ENCODE results near the gene TXNDC17. TPM values are rescaled to one million over a fixed set of nuclear protein-coding genes. Genes with fewer than 3 reads are reported as not detected.

Gene TXNDC17
- total and polyA plus RNA-seq, 7 experiments from 2014 or later: 14.3 to 89.7 (median 20.7) TPM

DNA sequence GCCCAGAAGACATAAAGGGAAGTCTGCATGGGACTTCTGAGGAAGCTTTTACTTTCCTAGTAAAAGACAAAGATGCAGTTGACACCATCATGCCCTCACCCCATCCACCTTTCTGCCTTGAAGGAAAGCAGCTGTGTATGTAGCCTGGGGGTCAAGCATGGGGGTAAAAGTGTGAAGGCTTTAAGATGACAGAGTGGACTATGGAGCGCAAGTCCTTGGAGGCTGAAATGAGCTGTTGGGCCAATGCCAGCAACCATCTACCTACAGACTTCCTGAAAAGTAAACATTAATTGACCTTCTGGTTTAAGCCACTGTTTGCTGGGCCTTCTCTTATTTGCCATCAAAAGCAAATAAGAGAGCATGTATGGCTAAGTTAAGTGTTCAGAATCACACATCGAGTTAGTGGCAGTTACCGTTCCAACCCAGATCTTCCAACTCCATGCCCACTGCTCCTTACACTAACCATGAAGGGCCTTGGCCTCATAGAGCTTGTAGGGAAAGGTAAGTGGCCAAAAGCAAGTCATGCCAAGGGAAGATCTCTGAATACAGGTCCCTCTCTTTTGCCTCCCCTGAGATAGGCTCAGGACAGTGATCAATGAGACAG, 42.3 kb downstream of the TXNDC17 start:
- Histone ChIP-seq H3K4me1 (ENCODE audit: control insufficient read depth in 2 of 2, insufficient read depth in 2 of 2, low read length in 2 of 2) (peaks cover 0 to 1% of the 10 kb centered on the region in 2 donors), H3K27me3 (ENCODE audit: control insufficient read depth in 2 of 2, insufficient read depth in 2 of 2, low read length in 2 of 2) (peaks cover 0 to 2% of the 10 kb centered on the region in 2 donors), H3K36me3 (ENCODE audit: control insufficient read depth in 2 of 3, insufficient read depth in 3 of 3, low read length in 3 of 3) (no peaks in the 10 kb centered on the region), H3K9me3 (ENCODE audit: control insufficient read depth in 2 of 3, low read length in 3 of 3) (no peaks in the 10 kb centered on the region), H3K27ac (ENCODE audit: low read depth, low read length) (no peak overlapping the region), H3K4me3 (ENCODE audit: low read length) (no peak overlapping the region)
- H3K4me1 Mint-ChIP-seq: peaks cover 0 to 4% (median 3%) of the 10 kb centered on the region in 7 donors
- ATAC-seq: no peak
- ChIA-PET POLR2A (no interaction called here), CTCF (no interaction called here)
- intact Hi-C loops (cut with micrococcal nuclease): no loop called here
- H3K27me3 Mint-ChIP-seq: peaks cover 37 to 63% (median 47%) of the 10 kb centered on the region in 5 donors
- no peaks in the 10 kb centered on the region for H3K9me3 Mint-ChIP-seq
- no peak overlapping the region for H3K4me3 Mint-ChIP-seq
- no peak overlapping the region for H3K27ac Mint-ChIP-seq
- no peak for DNase-seq
- H3K36me3 Mint-ChIP-seq: peaks cover 0 to 8% (median 0%) of the 10 kb centered on the region in 5 donors

DNA sequence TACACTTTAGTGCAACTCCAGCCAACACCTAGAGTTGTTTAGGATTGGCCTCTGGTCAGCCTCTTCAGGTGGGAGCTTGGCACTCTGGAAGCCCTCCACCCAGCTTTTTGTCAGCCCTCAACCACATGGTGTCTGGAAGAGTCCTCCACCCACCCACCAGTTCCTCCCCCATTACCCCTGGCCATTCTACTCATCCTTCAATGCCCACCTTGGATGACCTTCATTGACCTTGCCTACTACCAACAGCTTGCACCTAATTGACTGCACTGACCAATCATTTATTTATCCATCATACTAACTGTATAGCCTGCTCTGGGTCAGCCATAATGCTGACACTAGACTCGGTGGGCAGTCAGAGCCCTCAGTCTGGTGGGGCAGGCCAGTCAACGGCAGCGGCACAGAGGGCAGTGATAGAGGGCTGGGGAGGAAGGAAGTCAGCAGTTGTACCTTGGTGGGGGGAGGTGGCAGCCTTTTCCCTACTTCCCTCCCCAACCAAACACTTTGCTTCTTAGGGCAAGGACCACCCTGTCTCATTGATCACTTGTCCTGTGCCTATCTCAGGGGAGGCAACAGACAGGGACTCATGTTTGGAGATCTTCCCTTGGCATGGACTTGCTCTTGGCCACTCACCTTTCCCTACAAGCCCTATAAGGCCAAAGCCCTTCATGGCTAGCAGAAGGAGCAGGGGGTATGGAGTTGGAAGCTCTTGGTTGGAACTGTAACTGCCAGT, 43.0 kb downstream of the TXNDC17 start:
- H3K9me3 Mint-ChIP-seq: no peaks in the 10 kb centered on the region
- ChIA-PET CTCF (no interaction called here), POLR2A (no interaction called here)
- no peaks in the 10 kb centered on the region for H3K4me1 ChIP-seq (ENCODE audit: control insufficient read depth in 2 of 2, insufficient read depth in 2 of 2, low read length in 2 of 2)
- ATAC-seq (no peak), DNase-seq (no peak)
- H3K36me3 Mint-ChIP-seq: peaks cover 0 to 8% (median 0%) of the 10 kb centered on the region in 5 donors
- no peak overlapping the region for H3K4me3 Mint-ChIP-seq
- peaks cover 29 to 56% (median 42%) of the 10 kb centered on the region in 5 donors for H3K27me3 Mint-ChIP-seq
- no peaks in the 10 kb centered on the region for H3K36me3 ChIP-seq (ENCODE audit: control insufficient read depth in 2 of 3, insufficient read depth in 3 of 3, low read length in 3 of 3)
- no peaks in the 10 kb centered on the region for H3K4me1 Mint-ChIP-seq
- no peak overlapping the region for H3K27ac ChIP-seq (ENCODE audit: low read depth, low read length)
- intact Hi-C loops (cut with micrococcal nuclease): no loop called here
- H3K27ac Mint-ChIP-seq: no peak overlapping the region
- peaks cover 0 to 2% of the 10 kb centered on the region in 2 donors for H3K27me3 ChIP-seq (ENCODE audit: control insufficient read depth in 2 of 2, insufficient read depth in 2 of 2, low read length in 2 of 2)
- H3K4me3 ChIP-seq (ENCODE audit: low read length): no peak overlapping the region
- H3K9me3 ChIP-seq (ENCODE audit: control insufficient read depth in 2 of 3, low read length in 3 of 3): no peaks in the 10 kb centered on the region

DNA sequence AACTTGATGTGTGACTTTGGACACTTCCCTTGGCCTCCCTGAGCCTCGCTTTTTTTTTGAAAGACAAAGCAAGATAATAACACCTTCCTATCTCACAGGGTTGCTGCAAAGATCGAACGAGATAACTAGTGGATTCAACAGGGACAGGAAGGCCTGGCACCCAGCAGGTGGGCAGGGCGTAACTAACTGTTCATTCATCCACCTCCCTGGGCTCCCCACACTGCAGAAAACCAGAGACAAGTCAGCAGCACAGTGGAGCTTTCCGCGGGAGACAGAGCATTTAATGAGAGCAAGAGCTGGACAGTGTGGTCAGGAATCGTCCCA, 43.6 kb downstream of the TXNDC17 start:
- Mint-ChIP-seq H3K27ac (no peak overlapping the region), H3K9me3 (no peaks in the 10 kb centered on the region), H3K27me3 (peaks cover 26 to 55% (median 42%) of the 10 kb centered on the region in 5 donors), H3K4me1 (no peaks in the 10 kb centered on the region), H3K36me3 (peaks cover 0 to 8% (median 0%) of the 10 kb centered on the region in 5 donors), H3K4me3 (no peak overlapping the region)
- Histone ChIP-seq H3K36me3 (ENCODE audit: control insufficient read depth in 2 of 3, insufficient read depth in 3 of 3, low read length in 3 of 3) (no peaks in the 10 kb centered on the region), H3K27me3 (ENCODE audit: control insufficient read depth in 2 of 2, insufficient read depth in 2 of 2, low read length in 2 of 2) (peaks cover 0 to 2% of the 10 kb centered on the region in 2 donors), H3K9me3 (ENCODE audit: control insufficient read depth in 2 of 3, low read length in 3 of 3) (no peaks in the 10 kb centered on the region), H3K4me1 (ENCODE audit: control insufficient read depth in 2 of 2, insufficient read depth in 2 of 2, low read length in 2 of 2) (no peaks in the 10 kb centered on the region), H3K27ac (ENCODE audit: low read depth, low read length) (no peak overlapping the region), H3K4me3 (ENCODE audit: low read length) (no peak overlapping the region)
- no peak for DNase-seq
- ChIA-PET CTCF (no interaction called here), POLR2A (no interaction called here)
- intact Hi-C loops (cut with micrococcal nuclease): no loop called here
- ATAC-seq: no peak

DNA sequence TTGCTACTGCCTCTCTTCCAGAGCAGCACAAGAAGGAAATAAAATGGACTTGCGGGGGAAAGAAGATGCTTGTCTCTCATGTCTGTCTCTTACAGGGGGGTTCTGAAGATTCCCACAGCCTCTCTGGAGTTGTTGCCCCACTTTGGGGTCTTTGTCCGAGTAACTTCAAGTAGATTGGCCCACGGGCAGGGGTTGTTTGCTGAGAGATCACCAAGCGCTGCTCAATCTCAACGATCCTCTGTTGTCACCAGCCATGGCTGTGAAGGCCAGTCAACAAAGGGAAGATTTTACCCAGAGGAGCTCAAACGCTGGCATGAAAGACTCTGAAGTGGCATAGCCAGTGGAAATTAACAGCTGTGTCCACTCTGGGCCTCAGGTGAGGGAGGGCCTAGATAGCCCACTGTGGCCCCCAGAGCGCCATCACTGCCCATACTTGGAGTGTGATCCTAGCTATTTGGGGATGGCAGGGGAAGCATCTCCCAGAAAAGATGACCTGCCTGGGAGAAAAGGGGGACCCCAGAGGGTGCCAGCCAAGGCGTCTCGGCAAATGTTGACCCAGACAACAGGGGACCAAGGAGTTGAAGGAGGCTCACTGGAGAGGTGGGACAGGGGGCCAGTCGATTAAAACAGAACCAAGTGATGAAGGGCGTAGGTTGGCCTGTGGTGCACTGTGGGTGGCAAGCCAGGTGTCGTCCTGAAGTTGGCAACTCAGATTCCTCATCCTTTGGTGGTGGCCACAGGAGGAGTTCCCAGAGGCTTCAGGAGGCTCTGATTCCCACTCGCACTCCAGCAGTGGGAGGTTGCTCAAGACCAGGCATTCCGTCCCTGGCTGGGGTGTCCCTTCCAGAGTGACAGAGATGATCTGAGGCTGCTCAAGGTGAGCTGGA, 44.3 kb downstream of the TXNDC17 start:
- Histone ChIP-seq H3K4me3 (ENCODE audit: low read length) (no peak overlapping the region), H3K27ac (ENCODE audit: low read depth, low read length) (no peak overlapping the region), H3K27me3 (ENCODE audit: control insufficient read depth in 2 of 2, insufficient read depth in 2 of 2, low read length in 2 of 2) (no peaks in the 10 kb centered on the region), H3K36me3 (ENCODE audit: control insufficient read depth in 2 of 3, insufficient read depth in 3 of 3, low read length in 3 of 3) (no peaks in the 10 kb centered on the region), H3K4me1 (ENCODE audit: control insufficient read depth in 2 of 2, insufficient read depth in 2 of 2, low read length in 2 of 2) (no peaks in the 10 kb centered on the region), H3K9me3 (ENCODE audit: control insufficient read depth in 2 of 3, low read length in 3 of 3) (no peaks in the 10 kb centered on the region)
- H3K4me3 Mint-ChIP-seq: no peak overlapping the region
- DNase-seq (no peak), ATAC-seq (no peak)
- H3K27me3 Mint-ChIP-seq: peaks cover 24 to 55% (median 44%) of the 10 kb centered on the region in 5 donors
- intact Hi-C loops (cut with micrococcal nuclease): no loop called here
- no peaks in the 10 kb centered on the region for H3K9me3 Mint-ChIP-seq
- no peak overlapping the region for H3K27ac Mint-ChIP-seq
- H3K4me1 Mint-ChIP-seq: no peaks in the 10 kb centered on the region
- peaks cover 0 to 8% (median 0%) of the 10 kb centered on the region in 5 donors for H3K36me3 Mint-ChIP-seq
- POLR2A ChIA-PET: no interaction called here
- CTCF ChIA-PET: no interaction called here

DNA sequence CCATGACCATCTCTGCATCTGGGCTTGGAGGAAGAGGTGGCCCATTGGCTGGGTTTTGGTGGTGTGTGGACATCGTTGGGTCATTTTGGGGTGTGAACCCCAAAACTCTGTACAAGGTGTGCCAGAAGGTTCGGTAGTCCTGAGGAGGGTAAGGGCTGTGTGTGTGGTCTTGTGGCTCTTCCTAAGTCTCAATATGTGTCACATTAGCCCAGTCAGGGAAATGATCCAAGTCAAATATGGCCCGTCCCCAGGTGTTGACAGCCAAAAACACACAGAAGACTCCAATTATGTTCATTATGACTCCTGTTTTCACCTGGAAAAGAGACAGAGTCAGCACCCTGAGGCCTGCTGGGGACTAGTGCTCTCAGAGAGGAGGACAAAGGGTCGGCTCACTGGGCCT, 45.2 kb downstream of the TXNDC17 start:
- Histone ChIP-seq H3K27ac (ENCODE audit: low read depth, low read length) (no peak overlapping the region), H3K27me3 (ENCODE audit: control insufficient read depth in 2 of 2, insufficient read depth in 2 of 2, low read length in 2 of 2) (no peaks in the 10 kb centered on the region), H3K9me3 (ENCODE audit: control insufficient read depth in 2 of 3, low read length in 3 of 3) (no peaks in the 10 kb centered on the region), H3K4me1 (ENCODE audit: control insufficient read depth in 2 of 2, insufficient read depth in 2 of 2, low read length in 2 of 2) (no peaks in the 10 kb centered on the region), H3K4me3 (ENCODE audit: low read length) (no peak overlapping the region), H3K36me3 (ENCODE audit: control insufficient read depth in 2 of 3, insufficient read depth in 3 of 3, low read length in 3 of 3) (no peaks in the 10 kb centered on the region)
- CTCF ChIA-PET: no interaction called here
- H3K36me3 Mint-ChIP-seq: peaks cover 0 to 10% (median 0%) of the 10 kb centered on the region in 5 donors
- peaks cover 0 to 2% (median 0%) of the 10 kb centered on the region in 7 donors for H3K4me1 Mint-ChIP-seq
- peaks cover 21 to 54% (median 45%) of the 10 kb centered on the region in 5 donors for H3K27me3 Mint-ChIP-seq
- no peak overlapping the region for H3K27ac Mint-ChIP-seq
- DNase-seq: no peak
- ATAC-seq: no peak
- POLR2A ChIA-PET: no interaction called here
- H3K9me3 Mint-ChIP-seq: no peaks in the 10 kb centered on the region
- no peak overlapping the region for H3K4me3 Mint-ChIP-seq
- intact Hi-C loops (cut with micrococcal nuclease): no loop called here

DNA sequence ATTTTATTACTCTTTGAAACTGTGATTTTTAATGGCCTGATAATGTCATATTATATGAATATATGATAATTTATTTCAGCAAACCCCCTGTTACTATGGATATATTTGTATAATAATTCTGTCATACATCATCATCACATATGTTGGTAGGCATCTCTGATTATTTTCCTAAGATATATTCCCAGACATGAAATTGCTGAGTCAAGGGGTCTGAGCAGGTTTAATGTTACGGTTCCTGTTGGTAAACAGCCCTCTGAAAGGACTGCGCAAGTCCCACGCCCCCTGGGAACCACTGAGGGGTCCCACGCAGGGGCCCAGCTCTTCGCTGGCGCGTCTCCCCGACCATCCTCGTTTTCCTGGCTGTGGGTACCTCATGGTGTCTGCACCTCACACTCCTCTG, 48.1 kb downstream of the TXNDC17 start:
- peaks cover 0 to 9% (median 0%) of the 10 kb centered on the region in 5 donors for H3K36me3 Mint-ChIP-seq
- no peak for ATAC-seq

More for the DNA sequence above, 48.1 kb downstream of the TXNDC17 start:
- H3K27ac ChIP-seq (ENCODE audit: low read depth, low read length): no peak overlapping the region
- Mint-ChIP-seq H3K4me1 (peaks cover 0 to 4% (median 0%) of the 10 kb centered on the region in 7 donors), H3K9me3 (no peaks in the 10 kb centered on the region), H3K4me3 (no peak overlapping the region), H3K27ac (no peak overlapping the region), H3K27me3 (peaks cover 26 to 60% (median 53%) of the 10 kb centered on the region in 5 donors)
- no peaks in the 10 kb centered on the region for H3K9me3 ChIP-seq (ENCODE audit: control insufficient read depth in 2 of 3, low read length in 3 of 3)
- no peaks in the 10 kb centered on the region for H3K36me3 ChIP-seq (ENCODE audit: control insufficient read depth in 2 of 3, insufficient read depth in 3 of 3, low read length in 3 of 3)
- CTCF ChIA-PET: no interaction called here
- POLR2A ChIA-PET: no interaction called here
- no peak overlapping the region for H3K4me3 ChIP-seq (ENCODE audit: low read length)
- H3K27me3 ChIP-seq (ENCODE audit: control insufficient read depth in 2 of 2, insufficient read depth in 2 of 2, low read length in 2 of 2): no peaks in the 10 kb centered on the region
- intact Hi-C loops (cut with micrococcal nuclease): no loop called here
- no peak for DNase-seq
- no peaks in the 10 kb centered on the region for H3K4me1 ChIP-seq (ENCODE audit: control insufficient read depth in 2 of 2, insufficient read depth in 2 of 2, low read length in 2 of 2)
